Measurements from ENCODE around the gene ZNF831.

ZNF831 gene

GRCh38 chr20:59270380-59270779, 106.8 kb downstream of the ZNF831 start:
- Mint-ChIP-seq H3K27me3 (peaks cover 18% of the 10 kb centered on the region), H3K27ac (no peak overlapping the region), H3K4me1 (peaks cover 23% of the 10 kb centered on the region), H3K4me3 (no peak overlapping the region), H3K9me3 (no peaks in the 10 kb centered on the region), H3K36me3 (ENCODE audit: low read depth) (no peaks in the 10 kb centered on the region)
- DNase-seq (no peak), ATAC-seq (no peak)

GRCh38 chr20:59273739-59274357, 110.2 kb downstream of the ZNF831 start:
- Mint-ChIP-seq H3K9me3 (no peaks in the 10 kb centered on the region), H3K4me3 (no peak overlapping the region), H3K4me1 (peaks cover 23% of the 10 kb centered on the region), H3K27me3 (no peaks in the 10 kb centered on the region), H3K36me3 (ENCODE audit: low read depth) (no peaks in the 10 kb centered on the region), H3K27ac (no peak overlapping the region)
- DNase-seq (no peak), ATAC-seq (no peak)

- Mint-ChIP-seq H3K27me3 (no peaks in the 10 kb centered on the region), H3K27ac (no peak overlapping the region), H3K4me1 (peaks cover 13% of the 10 kb centered on the region), H3K9me3 (no peaks in the 10 kb centered on the region), H3K4me3 (no peak overlapping the region), H3K36me3 (ENCODE audit: low read depth) (no peaks in the 10 kb centered on the region)
- DNase-seq (no peak), ATAC-seq (no peak)
Measured at GRCh38 chr20:59276938-59277337, 113.3 kb downstream of the ZNF831 start.

GRCh38 chr20:59284470-59284869, 120.8 kb downstream of the ZNF831 start:
- Mint-ChIP-seq H3K4me3 (no peak overlapping the region), H3K9me3 (no peaks in the 10 kb centered on the region), H3K36me3 (ENCODE audit: low read depth) (no peaks in the 10 kb centered on the region)

GRCh38 chr20:59289994-59290393, 126.4 kb downstream of the ZNF831 start:
- no peaks in the 10 kb centered on the region for H3K4me1 Mint-ChIP-seq
- peaks cover 4% of the 10 kb centered on the region for H3K27me3 Mint-ChIP-seq
- ATAC-seq (no peak), DNase-seq (no peak)
- H3K27ac Mint-ChIP-seq = no peak overlapping the region
- no peak overlapping the region for H3K4me3 Mint-ChIP-seq
- H3K9me3 Mint-ChIP-seq = no peaks in the 10 kb centered on the region
- H3K36me3 Mint-ChIP-seq (ENCODE audit: low read depth) = no peaks in the 10 kb centered on the region

More at GRCh38 chr20:59284470-59284869, 120.8 kb downstream of the ZNF831 start:
- no peak for DNase-seq
- no peak for ATAC-seq
- H3K27me3 Mint-ChIP-seq = no peaks in the 10 kb centered on the region
- no peaks in the 10 kb centered on the region for H3K4me1 Mint-ChIP-seq
- H3K27ac Mint-ChIP-seq = no peak overlapping the region

- DNase-seq (no peak), ATAC-seq (no peak)
- Mint-ChIP-seq H3K27me3 (peaks cover 10% of the 10 kb centered on the region), H3K9me3 (no peaks in the 10 kb centered on the region), H3K27ac (no peak overlapping the region), H3K4me1 (no peaks in the 10 kb centered on the region), H3K4me3 (no peak overlapping the region), H3K36me3 (ENCODE audit: low read depth) (no peaks in the 10 kb centered on the region)
Measured at GRCh38 chr20:59291740-59292383, 128.2 kb downstream of the ZNF831 start.

- H3K27me3 Mint-ChIP-seq = peaks cover 30% of the 10 kb centered on the region
Measured at GRCh38 chr20:59295531-59295930, 131.9 kb downstream of the ZNF831 start.

GRCh38 chr20:59297686-59298085, 134.1 kb downstream of the ZNF831 start:
- Mint-ChIP-seq H3K4me3 (no peak overlapping the region), H3K4me1 (no peaks in the 10 kb centered on the region), H3K36me3 (ENCODE audit: low read depth) (no peaks in the 10 kb centered on the region), H3K9me3 (no peaks in the 10 kb centered on the region), H3K27me3 (peaks cover 37% of the 10 kb centered on the region), H3K27ac (no peak overlapping the region)
- no peak for ATAC-seq
- no peak for DNase-seq

More at GRCh38 chr20:59295531-59295930, 131.9 kb downstream of the ZNF831 start:
- Mint-ChIP-seq H3K27ac (no peak overlapping the region), H3K4me3 (no peak overlapping the region), H3K9me3 (no peaks in the 10 kb centered on the region), H3K4me1 (no peaks in the 10 kb centered on the region), H3K36me3 (ENCODE audit: low read depth) (no peaks in the 10 kb centered on the region)
- ATAC-seq (no peak), DNase-seq (no peak)

GRCh38 chr20:59299945-59300332, 136.3 kb downstream of the ZNF831 start:
- ATAC-seq = no peak
- H3K27me3 Mint-ChIP-seq = peaks cover 54% of the 10 kb centered on the region

GRCh38 chr20:59300333-59301081, 136.9 kb downstream of the ZNF831 start, which contains the start of gene EDN3:
TSS of gene EDN3 (plus strand) at chr20:59300611. CDS start at chr20:59300813, 202 bp downstream.
- H3K27me3 Mint-ChIP-seq = peaks cover 53% of the 10 kb centered on the region
- no peaks in the 10 kb centered on the region for H3K4me1 Mint-ChIP-seq
- H3K27ac Mint-ChIP-seq = no peak within 1 kb of the TSS
- ATAC-seq (no peak), DNase-seq (no peak)
- no peak within 1 kb of the TSS for H3K4me3 Mint-ChIP-seq
- no peaks in the 10 kb centered on the region for H3K36me3 Mint-ChIP-seq (ENCODE audit: low read depth)
- no peaks in the 10 kb centered on the region for H3K9me3 Mint-ChIP-seq

More at GRCh38 chr20:59299945-59300332, 136.3 kb downstream of the ZNF831 start:
- no peak overlapping the region for H3K27ac Mint-ChIP-seq
- no peaks in the 10 kb centered on the region for H3K9me3 Mint-ChIP-seq
- H3K36me3 Mint-ChIP-seq (ENCODE audit: low read depth) = no peaks in the 10 kb centered on the region
- no peak overlapping the region for H3K4me3 Mint-ChIP-seq
- no peaks in the 10 kb centered on the region for H3K4me1 Mint-ChIP-seq
- DNase-seq = no peak

GRCh38 chr20:59301343-59302007, 137.9 kb downstream of the ZNF831 start:
- no peak overlapping the region for H3K4me3 Mint-ChIP-seq

GRCh38 chr20:59305908-59306655, 142.5 kb downstream of the ZNF831 start:
- no peaks in the 10 kb centered on the region for H3K36me3 Mint-ChIP-seq (ENCODE audit: low read depth)
- no peaks in the 10 kb centered on the region for H3K4me1 Mint-ChIP-seq
- no peak overlapping the region for H3K4me3 Mint-ChIP-seq
- H3K9me3 Mint-ChIP-seq = no peaks in the 10 kb centered on the region
- DNase-seq (no peak), ATAC-seq (no peak)
- no peak overlapping the region for H3K27ac Mint-ChIP-seq
- H3K27me3 Mint-ChIP-seq = peaks cover 26% of the 10 kb centered on the region

More at GRCh38 chr20:59301343-59302007, 137.9 kb downstream of the ZNF831 start:
- no peak for ATAC-seq
- H3K9me3 Mint-ChIP-seq = no peaks in the 10 kb centered on the region
- H3K4me1 Mint-ChIP-seq = no peaks in the 10 kb centered on the region
- H3K36me3 Mint-ChIP-seq (ENCODE audit: low read depth) = no peaks in the 10 kb centered on the region
- no peak overlapping the region for H3K27ac Mint-ChIP-seq
- DNase-seq = no peak
- H3K27me3 Mint-ChIP-seq = peaks cover 49% of the 10 kb centered on the region

- DNase-seq = no peak
- no peaks in the 10 kb centered on the region for H3K36me3 Mint-ChIP-seq (ENCODE audit: low read depth)
Measured at GRCh38 chr20:59307270-59307669, 143.6 kb downstream of the ZNF831 start.

More at GRCh38 chr20:59307270-59307669, 143.6 kb downstream of the ZNF831 start:
- Mint-ChIP-seq H3K4me1 (no peaks in the 10 kb centered on the region), H3K4me3 (no peak overlapping the region), H3K9me3 (no peaks in the 10 kb centered on the region), H3K27me3 (peaks cover 21% of the 10 kb centered on the region), H3K27ac (no peak overlapping the region)
- no peak for ATAC-seq

All from activated naive CD8-positive, alpha-beta T cell treated with anti-CD3 and anti-CD28 coated beads, Interleukin-2, amount 50 U/mL, for 24 hours (primary cell).